Spinal cord (tissue), 10 donors: ENCODE data around the gene MMP20. TPM values are rescaled to one million over a fixed set of nuclear protein-coding genes. Genes with fewer than 3 reads are reported as not detected.

Source experiments
- DNase-seq, 6 donors: peaks; one replicate each; pipeline versions ENCODE4 v3.0.0 to v3.0.0-alpha.2; 2013 to 2015; ENCODE audit warnings: low spot score in 6 of 6, low read depth in 4 of 6
- H3K27ac ChIP-seq: one replicate; pipeline ENCODE4 v1.5.1; 2013; ENCODE audit warnings: low read depth, low read length, control low read depth
- H3K27me3 ChIP-seq: one replicate; pipeline ENCODE4 v1.6.1; 2013; ENCODE audit warnings: low read length; ENCODE audit not compliant: control insufficient read depth, insufficient read depth
- H3K36me3 ChIP-seq: one replicate; pipeline ENCODE4 v1.6.1; 2013; ENCODE audit warnings: low read length; ENCODE audit not compliant: control insufficient read depth, insufficient read depth
- H3K4me1 ChIP-seq: one replicate; pipeline ENCODE4 v1.6.1; 2013; ENCODE audit warnings: low read length; ENCODE audit not compliant: control insufficient read depth, insufficient read depth
- H3K4me3 ChIP-seq: one replicate; pipeline ENCODE4 v1.5.1; 2013; ENCODE audit warnings: low read depth, low read length, control low read depth
- H3K9me3 ChIP-seq: one replicate; pipeline ENCODE4 v1.6.1; 2013; ENCODE audit warnings: low read length; ENCODE audit not compliant: control insufficient read depth, insufficient read depth
- WGBS: methylation state at CpG from one replicate; pipeline ENCODE4 v1.1.5; 2013; ENCODE audit warnings: missing lambda C conversion rate; ENCODE audit not compliant: insufficient coverage; 5-methylcytosine and 5-hydroxymethylcytosine counted together
- polyA plus RNA-seq, 2 donors: library from polyadenylated mRNA; unstranded; fragments of 120-200 nt; gene quantifications; one replicate each; pipeline ENCODE4 v1.2.1, GENCODE V29; 2013; ENCODE audit not compliant: insufficient read length in 2 of 2
- total RNA-seq, 2 donors: library from RNA; depleted of rRNA in 1 of 2; stranded (reverse); fragments of 120-200 nt in 1 of 2; fragments of >200 nt in 1 of 2; gene quantifications; one replicate each; pipeline versions ENCODE4 v1.2.3 to v1.2.4, GENCODE V29; 2013 to 2014
- donor health status: healthy.

MMP20 gene
- total and polyA plus RNA-seq, 4 donors: 0.10 TPM; not detected in 3

DNA sequence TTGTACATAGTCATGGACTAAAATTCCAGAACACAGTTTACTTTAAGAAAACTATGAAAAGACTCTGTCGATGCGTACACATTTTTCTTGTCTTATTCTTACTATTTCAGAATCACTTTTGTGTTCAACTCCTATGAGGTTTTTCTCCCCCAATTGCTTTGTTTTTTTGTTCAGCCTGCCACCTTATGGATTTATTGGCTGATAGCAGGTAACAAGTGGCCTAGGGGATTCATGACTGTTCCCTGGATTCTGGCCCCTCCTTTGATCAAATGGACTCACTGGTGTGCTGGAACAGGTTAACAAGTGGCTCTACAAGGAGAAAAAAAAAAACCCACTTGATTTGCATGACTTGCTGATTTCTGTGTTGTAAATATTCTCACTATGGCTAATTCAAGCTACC lies 10.6 kb downstream of the MMP20 start:
- Histone ChIP-seq H3K27me3 (no peaks in the 10 kb centered on the region), H3K4me3 (no peak overlapping the region), H3K9me3 (no peaks in the 10 kb centered on the region), H3K4me1 (no peaks in the 10 kb centered on the region), H3K36me3 (no peaks in the 10 kb centered on the region), H3K27ac (no peak overlapping the region)
- no CpG with 5 or more reads among the region's 2 CpGs for WGBS
- DNase-seq: no peak

DNA sequence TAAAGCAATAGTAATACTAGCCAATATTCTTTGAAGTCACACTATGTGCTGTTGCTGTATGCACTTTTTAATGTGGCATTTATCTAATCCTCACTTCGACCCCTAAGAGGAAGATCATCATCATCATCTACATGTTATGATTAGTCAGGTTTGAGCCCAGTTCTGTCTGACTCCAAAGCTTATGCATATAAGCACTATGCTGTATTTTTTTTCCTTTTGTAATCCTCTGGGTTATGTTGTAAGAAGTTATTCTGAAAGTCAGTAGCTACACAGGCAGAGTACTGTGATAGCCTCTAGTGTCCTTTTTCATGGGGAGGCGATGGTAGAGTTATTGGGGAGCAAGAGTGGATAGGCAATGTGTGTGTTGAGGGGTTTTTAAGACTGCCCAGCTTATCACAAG lies 11.1 kb downstream of the MMP20 start:
- no peak for DNase-seq
- WGBS: no CpG with 5 or more reads among the region's 2 CpGs
- no peak overlapping the region for H3K4me3 ChIP-seq
- no peaks in the 10 kb centered on the region for H3K36me3 ChIP-seq
- H3K4me1 ChIP-seq: no peaks in the 10 kb centered on the region
- H3K9me3 ChIP-seq: no peaks in the 10 kb centered on the region
- H3K27ac ChIP-seq: no peak overlapping the region
- no peaks in the 10 kb centered on the region for H3K27me3 ChIP-seq

DNA sequence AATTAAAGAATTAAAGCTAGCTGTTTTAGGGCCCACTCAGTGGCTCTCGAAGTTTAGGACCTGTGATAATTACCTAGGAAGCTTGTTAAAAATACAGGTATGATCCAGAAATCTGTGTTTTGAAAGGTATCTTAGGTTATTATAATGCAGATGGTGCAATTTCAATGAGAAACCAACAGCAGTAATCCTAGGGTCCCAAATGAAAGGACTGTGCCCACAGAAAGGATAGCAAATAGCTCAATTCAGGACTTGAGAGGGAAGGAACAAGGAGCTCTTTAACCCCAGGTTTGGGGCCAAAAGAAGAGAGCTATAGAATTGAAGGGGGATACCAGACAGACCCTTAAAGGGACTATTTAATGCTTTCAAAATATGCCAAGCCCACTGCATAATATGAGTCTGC lies 11.7 kb downstream of the MMP20 start:
- no peak overlapping the region for H3K4me3 ChIP-seq
- H3K27ac ChIP-seq: no peak overlapping the region
- 31% methylated on average over 1 of the region's 1 CpG for WGBS
- H3K27me3 ChIP-seq: no peaks in the 10 kb centered on the region
- no peak for DNase-seq
- no peaks in the 10 kb centered on the region for H3K36me3 ChIP-seq
- H3K9me3 ChIP-seq: no peaks in the 10 kb centered on the region
- H3K4me1 ChIP-seq: no peaks in the 10 kb centered on the region

DNA sequence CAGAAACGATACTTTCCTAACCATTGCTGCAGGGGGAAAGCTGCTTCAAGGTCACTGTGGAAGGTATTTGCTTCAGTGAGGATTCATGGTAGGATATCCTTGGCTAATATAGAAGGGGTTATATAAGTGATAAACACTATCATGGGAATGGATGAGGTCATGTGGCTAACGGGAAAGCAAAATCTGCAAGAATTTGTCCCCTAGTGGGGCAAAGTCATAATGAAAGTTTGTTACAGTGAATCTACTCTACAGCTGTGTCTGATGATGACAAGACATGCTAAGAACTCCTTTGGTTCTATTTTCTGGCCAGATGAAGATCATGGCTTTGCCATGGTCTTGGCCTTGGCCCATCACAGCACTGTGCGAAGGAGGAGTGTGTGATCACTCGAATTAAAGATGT lies 13.8 kb downstream of the MMP20 start:
- no peaks in the 10 kb centered on the region for H3K4me1 ChIP-seq
- 100% methylated on average over 1 of the region's 4 CpGs for WGBS
- H3K27ac ChIP-seq: no peak overlapping the region
- no peak for DNase-seq
- H3K27me3 ChIP-seq: no peaks in the 10 kb centered on the region
- no peak overlapping the region for H3K4me3 ChIP-seq
- H3K9me3 ChIP-seq: no peaks in the 10 kb centered on the region
- H3K36me3 ChIP-seq: no peaks in the 10 kb centered on the region

DNA sequence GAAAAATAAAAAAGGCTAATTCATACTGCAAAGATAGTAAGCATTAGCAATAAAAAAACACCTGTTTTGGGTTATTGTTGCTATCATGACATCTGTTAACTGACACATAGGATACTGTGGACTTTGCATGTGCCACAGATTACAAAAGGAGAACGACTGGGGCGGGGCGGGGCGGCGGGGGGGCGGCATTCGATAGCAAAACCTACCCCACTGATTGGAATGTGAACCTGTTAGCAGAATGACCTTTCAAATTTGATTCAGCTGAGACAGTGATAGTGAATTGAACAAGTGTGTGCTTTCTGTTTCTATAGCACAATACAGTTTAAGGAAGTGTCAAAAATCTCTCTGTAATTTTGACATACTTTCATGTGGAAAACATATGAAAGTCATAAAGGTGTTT lies 14.9 kb downstream of the MMP20 start:
- no peak for DNase-seq
- Histone ChIP-seq H3K4me1 (no peaks in the 10 kb centered on the region), H3K36me3 (no peaks in the 10 kb centered on the region), H3K9me3 (no peaks in the 10 kb centered on the region), H3K4me3 (no peak overlapping the region), H3K27me3 (no peaks in the 10 kb centered on the region), H3K27ac (no peak overlapping the region)
- WGBS: 72% methylated on average over 3 of the region's 7 CpGs

DNA sequence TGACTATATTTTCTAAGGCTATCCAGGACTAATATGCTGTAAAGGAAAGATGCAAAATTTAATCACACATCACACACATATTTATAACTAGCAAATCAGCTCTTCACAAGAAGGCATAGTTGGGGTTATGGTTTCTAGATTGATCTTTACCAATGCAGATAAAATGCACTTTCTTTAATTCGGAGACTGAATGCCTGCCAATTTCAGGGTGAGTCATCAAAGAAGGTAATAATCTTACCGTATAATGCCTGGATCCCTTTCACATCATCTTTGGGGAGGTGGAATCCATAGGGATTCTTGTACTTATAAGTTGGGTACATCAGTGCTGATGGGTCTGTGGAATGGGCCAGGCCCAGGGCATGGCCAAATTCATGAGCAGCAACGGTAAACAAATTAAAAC lies 16.4 kb downstream of the MMP20 start:
- WGBS: no CpG with 5 or more reads among the region's 3 CpGs
- Histone ChIP-seq H3K4me3 (no peak overlapping the region), H3K27ac (no peak overlapping the region), H3K4me1 (no peaks in the 10 kb centered on the region), H3K9me3 (no peaks in the 10 kb centered on the region), H3K36me3 (no peaks in the 10 kb centered on the region), H3K27me3 (no peaks in the 10 kb centered on the region)
- DNase-seq: no peak

DNA sequence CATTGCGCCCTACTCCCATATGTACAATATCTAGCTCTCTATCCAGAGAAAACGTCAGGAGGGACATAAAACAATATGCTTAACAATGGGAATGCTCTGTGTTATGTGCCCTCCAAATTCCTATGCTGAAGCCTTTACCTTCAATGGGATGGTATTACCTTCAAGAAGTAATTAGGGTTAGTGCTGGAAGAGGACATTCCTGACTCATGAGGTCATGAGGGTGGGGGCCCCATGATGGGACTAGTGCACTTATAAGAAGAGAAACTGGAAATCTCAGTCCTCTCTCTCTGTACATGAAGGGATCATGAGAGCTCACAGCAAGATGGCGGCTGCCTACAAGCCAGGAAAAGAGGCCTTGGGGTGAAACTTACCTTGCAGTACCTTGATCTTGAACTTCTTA lies 20.3 kb downstream of the MMP20 start:
- peaks cover 5% of the 10 kb centered on the region for H3K4me1 ChIP-seq
- DNase-seq: no peak
- no peaks in the 10 kb centered on the region for H3K27me3 ChIP-seq
- no peak overlapping the region for H3K4me3 ChIP-seq
- no peaks in the 10 kb centered on the region for H3K9me3 ChIP-seq
- H3K27ac ChIP-seq: no peak overlapping the region
- no CpG with 5 or more reads among the region's 3 CpGs for WGBS
- no peaks in the 10 kb centered on the region for H3K36me3 ChIP-seq

DNA sequence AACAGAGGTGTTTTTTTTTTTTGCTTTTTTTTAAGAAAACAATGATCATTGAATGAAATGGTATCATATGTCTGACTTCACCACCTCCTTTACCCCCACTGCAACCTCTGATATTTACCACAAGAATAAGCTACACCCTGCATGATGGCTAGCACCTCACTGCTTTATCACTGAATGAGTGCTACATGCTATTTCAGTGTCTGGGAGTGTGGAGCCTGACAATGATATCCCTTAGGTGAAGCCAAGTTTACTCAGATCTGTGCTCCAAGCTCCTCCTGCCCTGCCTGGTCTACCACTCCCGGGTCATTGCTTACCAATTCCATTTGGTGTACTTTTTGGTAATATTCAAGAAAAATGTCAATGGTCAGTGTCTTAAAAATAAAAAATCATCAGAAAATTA lies 21.1 kb downstream of the MMP20 start:
- peaks cover 5% of the 10 kb centered on the region for H3K4me1 ChIP-seq
- H3K36me3 ChIP-seq: no peaks in the 10 kb centered on the region
- no peak for DNase-seq
- no peaks in the 10 kb centered on the region for H3K9me3 ChIP-seq
- H3K4me3 ChIP-seq: no peak overlapping the region
- WGBS: no CpG with 5 or more reads among the region's 1 CpG
- peak overlapping the region; percentile 84 for H3K27ac ChIP-seq
- no peaks in the 10 kb centered on the region for H3K27me3 ChIP-seq

DNA sequence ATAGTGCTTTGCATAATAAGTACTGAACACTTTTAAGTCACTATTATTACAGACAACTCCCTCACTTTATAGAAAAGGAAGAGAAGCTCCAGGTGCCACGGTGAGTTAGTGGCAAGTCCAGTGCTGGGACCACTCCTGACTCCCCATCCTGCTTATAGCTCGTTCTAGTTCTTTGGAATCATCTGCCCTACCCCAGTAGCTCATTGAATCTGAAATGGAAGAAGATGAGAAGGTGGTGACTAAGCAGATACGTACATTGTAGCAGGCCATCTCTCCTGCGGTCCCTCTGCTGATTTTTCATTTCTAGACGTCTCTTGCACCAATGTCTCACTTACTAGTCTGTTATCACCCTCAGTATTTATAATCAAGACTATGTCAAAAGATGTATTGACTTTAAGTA lies 21.6 kb downstream of the MMP20 start:
- Histone ChIP-seq H3K4me3 (no peak overlapping the region), H3K27me3 (no peaks in the 10 kb centered on the region), H3K4me1 (peaks cover 5% of the 10 kb centered on the region), H3K36me3 (no peaks in the 10 kb centered on the region), H3K27ac (peak overlapping the region; percentile 84), H3K9me3 (no peaks in the 10 kb centered on the region)
- WGBS: no CpG with 5 or more reads among the region's 5 CpGs
- no peak for DNase-seq

DNA sequence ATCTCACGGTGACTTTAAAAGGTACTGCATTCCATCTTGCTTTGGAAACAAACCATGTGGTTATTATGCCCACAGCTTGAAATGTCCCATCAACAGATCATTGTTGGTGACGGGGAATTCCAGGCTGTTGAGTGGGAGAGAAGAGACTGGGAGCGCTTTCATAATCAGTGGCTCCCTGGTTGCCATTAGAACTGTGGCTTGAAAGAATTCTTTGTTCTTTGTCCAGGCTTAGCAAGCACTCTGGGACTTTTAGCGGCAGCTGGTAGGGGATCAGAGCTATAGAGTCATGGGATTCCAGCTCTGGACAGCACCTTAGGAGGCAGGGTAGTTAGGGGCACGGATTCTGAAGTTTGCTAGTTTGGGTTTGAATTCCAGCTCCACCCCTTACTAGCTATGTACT lies 22.0 kb downstream of the MMP20 start:
- no peaks in the 10 kb centered on the region for H3K36me3 ChIP-seq
- H3K27ac ChIP-seq: peak overlapping the region; percentile 84
- H3K9me3 ChIP-seq: no peaks in the 10 kb centered on the region
- no peaks in the 10 kb centered on the region for H3K27me3 ChIP-seq
- WGBS: 23% methylated on average over 3 of the region's 5 CpGs
- peaks cover 5% of the 10 kb centered on the region for H3K4me1 ChIP-seq
- DNase-seq: peak in 5 of 6 donors; percentile 15 to 78 (median 39)
- H3K4me3 ChIP-seq: no peak overlapping the region
